ENCODE data around the gene KRTAP5-2.
"Not testable (repeated sequence)": the region's sequence is repeated elsewhere in the genome, so short reads cannot be mapped to it uniquely, and the experiment has no call there.

Gene KRTAP5-2

DNA sequence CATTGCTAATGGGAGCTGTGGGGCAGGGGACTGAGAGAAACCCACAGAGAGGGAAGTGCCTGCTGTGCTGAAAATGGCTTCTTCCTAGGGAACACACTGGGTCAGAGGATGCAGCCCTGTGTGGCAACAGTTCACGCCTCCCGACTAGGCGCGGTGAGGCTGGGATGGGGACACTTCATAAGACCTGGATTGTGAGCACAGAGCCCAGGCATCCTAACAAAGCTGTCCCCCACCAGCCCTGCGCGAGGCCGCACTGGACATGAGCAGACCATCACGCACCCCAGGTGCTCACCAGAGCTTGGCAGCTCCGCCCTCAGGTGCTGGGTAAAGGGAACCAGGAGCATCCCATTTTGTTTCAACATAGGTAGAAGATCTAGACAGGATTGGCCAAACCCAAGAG lies 25.6 kb upstream of the KRTAP5-2 start:
- H3K27me3 ChIP-seq (ENCODE audit: insufficient read depth, low read depth, severe bottlenecking) = peaks cover 74% of the 10 kb centered on the region
- TF ChIP-seq, protein P1, sequence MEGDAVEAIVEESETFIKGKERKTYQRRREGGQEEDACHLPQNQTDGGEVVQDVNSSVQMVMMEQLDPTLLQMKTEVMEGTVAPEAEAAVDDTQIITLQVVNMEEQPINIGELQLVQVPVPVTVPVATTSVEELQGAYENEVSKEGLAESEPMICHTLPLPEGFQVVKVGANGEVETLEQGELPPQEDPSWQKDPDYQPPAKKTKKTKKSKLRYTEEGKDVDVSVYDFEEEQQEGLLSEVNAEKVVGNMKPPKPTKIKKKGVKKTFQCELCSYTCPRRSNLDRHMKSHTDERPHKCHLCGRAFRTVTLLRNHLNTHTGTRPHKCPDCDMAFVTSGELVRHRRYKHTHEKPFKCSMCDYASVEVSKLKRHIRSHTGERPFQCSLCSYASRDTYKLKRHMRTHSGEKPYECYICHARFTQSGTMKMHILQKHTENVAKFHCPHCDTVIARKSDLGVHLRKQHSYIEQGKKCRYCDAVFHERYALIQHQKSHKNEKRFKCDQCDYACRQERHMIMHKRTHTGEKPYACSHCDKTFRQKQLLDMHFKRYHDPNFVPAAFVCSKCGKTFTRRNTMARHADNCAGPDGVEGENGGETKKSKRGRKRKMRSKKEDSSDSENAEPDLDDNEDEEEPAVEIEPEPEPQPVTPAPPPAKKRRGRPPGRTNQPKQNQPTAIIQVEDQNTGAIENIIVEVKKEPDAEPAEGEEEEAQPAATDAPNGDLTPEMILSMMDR (IDR thresholded peaks at IDR 0.05; ENCODE audit: low read depth, low read length) = no peak
- no peak overlapping the region for H3K27ac ChIP-seq
- H3K36me3 ChIP-seq = no peaks in the 10 kb centered on the region
- no peak overlapping the region for H3K4me3 ChIP-seq (ENCODE audit: low read depth, low read length)
- H3K9me3 ChIP-seq (ENCODE audit: severe bottlenecking) = no peaks in the 10 kb centered on the region
- no peak for DNase-seq

DNA sequence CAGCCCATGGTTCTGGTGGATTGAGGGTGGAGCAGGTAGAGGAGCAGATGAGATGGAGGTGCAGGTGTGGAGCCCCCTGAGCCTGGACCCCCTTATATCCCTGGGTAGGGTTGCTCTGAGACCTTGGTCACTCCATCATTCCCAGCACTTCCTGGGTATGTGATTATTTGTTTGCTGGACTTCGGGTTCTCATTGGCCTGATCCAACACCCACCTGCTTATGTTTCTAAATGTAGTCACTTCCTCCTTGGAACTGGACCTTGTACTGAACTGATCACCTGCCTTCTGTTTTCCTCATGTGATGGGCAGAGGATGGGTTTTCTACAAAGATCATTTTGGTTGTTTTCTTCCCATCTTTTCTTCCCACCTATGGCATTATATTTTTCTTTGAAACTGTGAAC lies 24.0 kb upstream of the KRTAP5-2 start, which contains the start of gene KRTAP5-4:
Gene KRTAP5-4, minus strand, starts transcription at position 53 of the 400 bp plus-strand sequence. Its CDS starts 45 bp downstream, at position 8.
- DNase-seq = no peak
- Histone ChIP-seq H3K9me3 (ENCODE audit: severe bottlenecking) (peaks cover 7% of the 10 kb centered on the region), H3K36me3 (no peaks in the 10 kb centered on the region), H3K27ac (no peak within 1 kb of the TSS), H3K27me3 (ENCODE audit: insufficient read depth, low read depth, severe bottlenecking) (peaks cover 76% of the 10 kb centered on the region), H3K4me3 (ENCODE audit: low read depth, low read length) (no peak within 1 kb of the TSS)
- TF ChIP-seq, protein P1 (IDR thresholded peaks at IDR 0.05; ENCODE audit: low read depth, low read length) = no peak

DNA sequence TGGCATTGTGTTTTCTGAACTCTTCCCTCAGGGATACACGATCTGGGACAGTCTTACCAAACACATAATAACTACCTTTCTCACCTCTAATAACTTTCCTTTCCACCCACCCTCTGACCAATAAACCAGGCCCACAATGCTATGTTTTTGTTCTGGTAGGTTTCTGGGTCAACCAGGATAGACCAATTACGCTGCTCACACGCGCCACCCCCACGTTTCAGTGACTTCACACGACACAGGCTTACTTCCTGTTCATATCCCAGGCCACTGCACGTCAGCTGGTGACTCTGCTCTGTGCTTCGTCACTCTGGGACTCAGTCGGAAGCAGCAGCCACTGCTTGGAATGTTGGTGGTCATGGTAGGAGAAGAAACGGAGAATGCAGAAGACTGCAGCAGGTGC lies 21.4 kb upstream of the KRTAP5-2 start:
- Histone ChIP-seq H3K27me3 (ENCODE audit: insufficient read depth, low read depth, severe bottlenecking) (peaks cover 73% of the 10 kb centered on the region), H3K36me3 (no peaks in the 10 kb centered on the region)
- TF ChIP-seq, protein P1 (IDR thresholded peaks at IDR 0.05; ENCODE audit: low read depth, low read length) = no peak

DNA sequence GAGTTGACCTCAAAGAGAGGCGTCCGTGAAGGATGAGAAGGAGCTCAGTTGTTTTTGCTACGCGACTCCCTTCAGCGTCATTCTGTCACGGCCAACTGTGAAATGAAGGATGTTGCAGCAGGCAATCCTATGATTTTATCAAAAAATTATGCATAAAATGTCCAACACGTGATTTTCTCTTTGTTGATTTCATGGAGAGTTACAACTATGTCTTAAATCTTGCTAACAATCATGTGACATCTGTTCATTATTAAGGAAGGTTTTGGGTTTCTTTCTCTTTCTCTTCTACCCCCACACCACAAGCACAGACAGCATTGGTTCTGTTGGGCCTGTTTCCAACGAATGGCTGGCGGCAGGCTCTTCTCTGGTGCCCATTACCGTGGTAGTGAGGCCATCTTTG lies 20.1 kb upstream of the KRTAP5-2 start:
- Histone ChIP-seq H3K4me3 (ENCODE audit: low read depth, low read length) (no peak overlapping the region), H3K27me3 (ENCODE audit: insufficient read depth, low read depth, severe bottlenecking) (peaks cover 74% of the 10 kb centered on the region), H3K36me3 (no peaks in the 10 kb centered on the region), H3K9me3 (ENCODE audit: severe bottlenecking) (peaks cover 7% of the 10 kb centered on the region), H3K27ac (no peak overlapping the region)
- TF ChIP-seq, protein P1 (IDR thresholded peaks at IDR 0.05; ENCODE audit: low read depth, low read length) = no peak
- DNase-seq = no peak

More for the DNA sequence above, 21.4 kb upstream of the KRTAP5-2 start:
- peaks cover 7% of the 10 kb centered on the region for H3K9me3 ChIP-seq (ENCODE audit: severe bottlenecking)
- H3K27ac ChIP-seq = no peak overlapping the region
- H3K4me3 ChIP-seq (ENCODE audit: low read depth, low read length) = no peak overlapping the region
- DNase-seq = no peak

DNA sequence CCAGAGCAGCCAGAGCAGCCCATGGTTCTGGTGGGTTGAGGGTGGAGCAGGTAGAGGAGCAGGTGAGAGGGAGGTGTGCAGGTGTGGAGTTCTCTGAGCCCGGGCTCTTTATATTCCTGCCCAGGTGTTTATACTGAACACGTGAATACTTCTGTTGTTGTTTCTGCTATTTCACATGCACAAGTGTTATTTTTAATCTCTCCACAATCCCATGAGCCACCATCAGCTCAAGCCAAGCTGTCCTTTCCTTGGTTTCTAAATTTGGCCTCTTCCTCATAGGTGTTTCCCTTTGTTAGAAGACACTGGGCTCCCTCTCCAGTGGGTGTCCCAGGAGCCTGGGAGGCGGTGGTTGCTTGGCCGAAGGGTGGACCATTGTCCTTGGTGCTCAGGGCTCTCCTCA lies 10.3 kb upstream of the KRTAP5-2 start, which contains the start of gene KRTAP5-3:
Gene KRTAP5-3, minus strand, starts transcription at position 101 of the 400 bp plus-strand sequence. Its CDS starts 78 bp downstream, at position 23.
- H3K4me3 ChIP-seq (ENCODE audit: low read depth, low read length) = no peak within 1 kb of the TSS
- H3K27me3 ChIP-seq (ENCODE audit: insufficient read depth, low read depth, severe bottlenecking) = peaks cover 55% of the 10 kb centered on the region
- TF ChIP-seq, protein P1 (IDR thresholded peaks at IDR 0.05; ENCODE audit: low read depth, low read length) = no peak
- no peak within 1 kb of the TSS for H3K27ac ChIP-seq
- DNase-seq = no peak
- H3K9me3 ChIP-seq (ENCODE audit: severe bottlenecking) = no peaks in the 10 kb centered on the region
- no peaks in the 10 kb centered on the region for H3K36me3 ChIP-seq

DNA sequence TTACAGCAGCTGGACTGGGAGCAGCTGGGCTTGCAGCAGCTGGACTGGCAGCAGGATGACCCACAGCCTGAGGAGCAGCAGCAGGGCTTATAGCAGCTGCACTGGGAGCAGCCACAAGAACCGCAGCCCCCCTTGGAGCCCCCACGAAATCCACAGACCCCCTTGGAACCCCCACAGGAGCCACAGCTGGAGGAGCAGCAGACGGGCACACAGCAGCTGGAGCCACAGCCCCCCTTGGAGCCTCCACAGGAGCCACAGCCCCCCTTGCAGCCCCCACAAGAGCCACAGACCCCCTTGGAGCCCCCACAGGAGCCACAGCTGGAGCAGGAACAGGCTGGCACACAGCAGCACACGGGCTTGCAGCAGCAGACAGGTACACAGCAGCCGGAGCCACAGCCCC lies 9.8 kb upstream of the KRTAP5-2 start:
- not testable (repeated sequence) for H3K9me3 ChIP-seq (ENCODE audit: severe bottlenecking)
- peaks cover 51% of the 10 kb centered on the region for H3K27me3 ChIP-seq (ENCODE audit: insufficient read depth, low read depth, severe bottlenecking)

DNA sequence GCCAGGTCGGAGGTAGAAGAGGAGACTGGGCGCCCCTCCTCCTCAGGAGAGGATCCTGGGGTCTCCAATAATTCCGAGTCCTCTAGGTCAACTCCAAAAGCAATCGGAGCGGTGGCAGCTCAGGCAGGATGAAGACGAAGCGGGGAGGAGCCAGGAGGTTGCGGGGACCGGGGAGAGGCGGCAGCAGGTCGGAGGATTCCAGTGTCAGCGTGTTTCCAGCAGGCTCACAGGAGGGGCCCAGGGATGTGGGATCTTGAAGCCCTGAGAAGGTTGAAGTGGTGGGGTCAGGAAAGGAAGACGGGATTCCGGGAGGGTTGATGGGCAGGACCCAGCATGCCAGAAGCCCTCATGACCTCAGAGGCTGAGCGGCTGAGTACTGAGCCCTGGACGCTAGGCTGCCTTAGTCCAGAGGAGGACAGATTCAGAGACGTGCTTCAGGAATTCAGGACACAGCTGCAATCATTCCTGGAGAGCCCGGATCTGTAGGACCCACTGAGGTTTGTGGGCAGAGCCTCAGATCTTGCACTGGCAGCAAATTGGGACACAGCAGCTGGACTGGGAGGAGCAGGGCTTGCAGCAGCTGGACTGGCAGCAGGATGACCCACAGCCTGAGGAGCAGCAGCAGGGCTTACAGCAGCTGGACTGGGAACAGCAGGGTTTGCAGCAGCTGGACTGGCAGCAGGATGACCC lies 9.2 kb upstream of the KRTAP5-2 start:
- H3K36me3 ChIP-seq; H3K9me3 ChIP-seq (ENCODE audit: severe bottlenecking); H3K27ac ChIP-seq; DNase-seq; H3K4me3 ChIP-seq (ENCODE audit: low read depth, low read length): not testable (repeated sequence)
- peaks cover 53% of the 10 kb centered on the region for H3K27me3 ChIP-seq (ENCODE audit: insufficient read depth, low read depth, severe bottlenecking)

More for the DNA sequence above, 9.8 kb upstream of the KRTAP5-2 start:
- DNase-seq; H3K27ac ChIP-seq; H3K36me3 ChIP-seq; H3K4me3 ChIP-seq (ENCODE audit: low read depth, low read length): not testable (repeated sequence)

DNA sequence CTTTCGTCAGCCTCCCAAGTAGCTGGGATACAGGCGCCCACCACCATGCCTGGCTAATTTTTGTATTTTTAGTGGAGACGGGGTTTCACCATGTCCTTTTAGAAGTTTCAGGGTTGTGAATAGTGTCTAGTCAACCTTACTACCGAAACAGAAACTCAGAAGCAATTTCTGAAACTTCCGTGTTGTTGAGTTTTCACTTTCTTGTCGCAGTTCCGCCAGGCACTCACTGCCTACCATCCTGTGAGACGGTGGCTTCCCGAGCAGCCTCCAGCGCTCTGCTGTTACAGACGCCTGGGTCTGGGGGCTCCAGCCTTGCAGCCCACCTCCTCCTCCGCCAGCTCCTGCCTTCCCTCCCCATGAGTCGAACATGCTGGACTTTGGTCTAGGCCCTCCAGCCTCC lies 7.8 kb upstream of the KRTAP5-2 start:
- H3K27me3 ChIP-seq (ENCODE audit: insufficient read depth, low read depth, severe bottlenecking) = peaks cover 51% of the 10 kb centered on the region

More for the DNA sequence above, 7.8 kb upstream of the KRTAP5-2 start:
- H3K4me3 ChIP-seq (ENCODE audit: low read depth, low read length); H3K27ac ChIP-seq; DNase-seq; H3K9me3 ChIP-seq (ENCODE audit: severe bottlenecking); H3K36me3 ChIP-seq: not testable (repeated sequence)

Data from WERI-Rb-1 (cell line).